IPS-20b (cell line): ENCODE measurements around the gene DPP3.

ENCODE experiments used
- H3K27ac ChIP-seq: one replicate; pipeline ENCODE4 v1.5.1; 2013; ENCODE audit warnings: low read length
- H3K27me3 ChIP-seq: 2 replicates; pipeline ENCODE4 v1.6.1; 2013; ENCODE audit warnings: mild to moderate bottlenecking, low read length, inconsistent platforms; ENCODE audit not compliant: insufficient read depth
- H3K36me3 ChIP-seq: 2 replicates; pipeline ENCODE4 v1.6.1; 2013; ENCODE audit warnings: low read depth, mild to moderate bottlenecking, inconsistent platforms, low read length, moderate library complexity; ENCODE audit not compliant: insufficient read depth
- H3K4me1 ChIP-seq: 2 replicates; pipeline ENCODE4 v1.6.1; 2013; ENCODE audit warnings: mild to moderate bottlenecking, control low read depth, inconsistent platforms, low read length, moderate library complexity; ENCODE audit not compliant: insufficient read depth
- H3K4me3 ChIP-seq: 2 replicates; pipeline ENCODE4 v1.5.1; 2013; ENCODE audit warnings: mild to moderate bottlenecking, low read length, inconsistent platforms
- H3K9ac ChIP-seq: 2 replicates; pipeline ENCODE4 v1.6.1; 2013; ENCODE audit warnings: low read depth, mild to moderate bottlenecking, inconsistent platforms, low read length, moderate library complexity
- H3K9me3 ChIP-seq: 2 replicates; pipeline ENCODE4 v1.6.1; 2013; ENCODE audit warnings: mild to moderate bottlenecking, low read depth, low read length, inconsistent platforms; ENCODE audit not compliant: insufficient read depth

DPP3 gene

DNA sequence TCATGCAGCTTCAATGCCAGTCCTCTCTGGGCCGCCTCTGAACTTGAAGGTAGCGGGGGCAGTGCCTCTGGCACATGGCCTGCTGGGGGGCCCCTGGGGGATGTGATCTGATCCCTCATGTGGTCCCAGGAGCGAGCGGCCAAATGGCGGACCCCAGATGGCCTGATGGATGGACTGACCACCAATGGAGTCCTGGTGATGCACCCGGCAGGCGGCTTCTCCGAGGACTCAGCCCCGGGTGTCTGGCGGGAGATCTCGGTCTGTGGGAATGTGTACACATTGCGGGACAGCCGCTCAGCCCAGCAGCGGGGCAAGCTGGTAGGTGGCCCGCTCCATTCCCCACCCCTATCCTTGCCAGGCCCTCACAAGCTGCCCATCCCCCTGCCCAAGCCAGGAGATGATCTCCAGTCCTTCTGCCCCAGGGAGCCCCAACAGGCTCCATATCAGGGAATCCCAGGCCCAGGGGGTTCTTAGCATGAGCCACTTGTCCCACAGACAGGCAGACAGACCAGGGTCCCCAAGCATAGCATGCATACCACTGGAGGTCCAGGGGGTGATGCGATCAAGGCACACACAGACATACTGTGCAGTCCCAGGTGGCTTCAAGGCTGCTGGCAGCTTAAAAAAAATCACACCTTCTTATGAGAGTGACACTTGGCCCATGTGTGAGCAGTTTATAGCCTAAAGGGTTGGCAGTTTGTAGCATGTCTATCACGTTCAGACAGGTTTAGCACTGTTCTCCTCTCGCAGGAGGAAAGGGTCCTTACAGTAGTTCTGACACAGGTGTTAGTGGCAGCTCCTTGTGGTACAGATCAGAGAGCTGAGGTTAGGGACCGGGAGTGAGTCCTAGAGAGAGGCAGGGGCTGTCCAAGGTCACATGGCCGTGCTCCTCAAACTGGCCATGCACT is 6.4 kb upstream of the DPP3 start:
- Histone ChIP-seq H3K9ac (no peak overlapping the region), H3K27ac (no peak overlapping the region), H3K36me3 (peaks cover 20% of the 10 kb centered on the region), H3K27me3 (no peaks in the 10 kb centered on the region), H3K4me1 (no peaks in the 10 kb centered on the region), H3K9me3 (no peaks in the 10 kb centered on the region), H3K4me3 (no peak overlapping the region)

DNA sequence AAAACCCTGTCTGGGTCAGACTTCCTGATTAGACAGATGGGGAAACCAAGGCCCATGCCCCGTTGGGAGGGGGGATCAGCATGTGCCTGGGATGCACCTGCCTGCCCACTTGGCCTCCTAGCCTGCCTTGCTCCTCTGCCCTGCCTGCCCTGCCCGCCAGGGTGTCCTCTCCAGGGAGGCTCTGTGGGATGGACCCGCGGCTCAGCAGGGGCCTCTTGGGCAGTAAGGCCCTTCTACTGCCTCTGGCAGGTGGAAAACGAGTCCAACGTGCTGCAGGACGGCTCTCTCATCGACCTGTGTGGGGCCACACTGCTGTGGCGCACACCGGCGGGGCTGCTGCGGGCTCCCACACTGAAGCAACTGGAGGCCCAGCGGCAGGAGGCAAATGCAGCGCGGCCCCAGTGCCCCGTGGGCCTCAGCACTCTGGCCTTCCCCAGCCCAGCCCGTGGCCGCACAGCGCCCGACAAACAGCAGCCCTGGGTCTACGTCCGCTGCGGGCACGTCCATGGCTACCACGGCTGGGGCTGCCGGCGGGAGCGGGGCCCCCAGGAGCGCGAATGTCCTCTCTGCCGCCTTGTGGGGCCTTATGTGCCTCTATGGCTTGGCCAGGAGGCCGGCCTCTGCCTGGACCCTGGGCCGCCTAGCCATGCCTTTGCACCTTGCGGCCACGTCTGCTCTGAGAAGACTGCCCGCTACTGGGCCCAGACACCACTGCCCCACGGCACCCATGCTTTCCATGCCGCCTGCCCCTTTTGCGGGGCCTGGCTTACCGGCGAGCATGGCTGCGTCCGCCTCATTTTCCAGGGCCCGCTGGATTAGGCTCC is 4.7 kb upstream of the DPP3 start:
- Histone ChIP-seq H3K27ac (no peak overlapping the region), H3K27me3 (no peaks in the 10 kb centered on the region), H3K4me1 (no peaks in the 10 kb centered on the region), H3K9ac (no peak overlapping the region), H3K4me3 (no peak overlapping the region), H3K36me3 (peaks cover 18% of the 10 kb centered on the region), H3K9me3 (no peaks in the 10 kb centered on the region)

DNA sequence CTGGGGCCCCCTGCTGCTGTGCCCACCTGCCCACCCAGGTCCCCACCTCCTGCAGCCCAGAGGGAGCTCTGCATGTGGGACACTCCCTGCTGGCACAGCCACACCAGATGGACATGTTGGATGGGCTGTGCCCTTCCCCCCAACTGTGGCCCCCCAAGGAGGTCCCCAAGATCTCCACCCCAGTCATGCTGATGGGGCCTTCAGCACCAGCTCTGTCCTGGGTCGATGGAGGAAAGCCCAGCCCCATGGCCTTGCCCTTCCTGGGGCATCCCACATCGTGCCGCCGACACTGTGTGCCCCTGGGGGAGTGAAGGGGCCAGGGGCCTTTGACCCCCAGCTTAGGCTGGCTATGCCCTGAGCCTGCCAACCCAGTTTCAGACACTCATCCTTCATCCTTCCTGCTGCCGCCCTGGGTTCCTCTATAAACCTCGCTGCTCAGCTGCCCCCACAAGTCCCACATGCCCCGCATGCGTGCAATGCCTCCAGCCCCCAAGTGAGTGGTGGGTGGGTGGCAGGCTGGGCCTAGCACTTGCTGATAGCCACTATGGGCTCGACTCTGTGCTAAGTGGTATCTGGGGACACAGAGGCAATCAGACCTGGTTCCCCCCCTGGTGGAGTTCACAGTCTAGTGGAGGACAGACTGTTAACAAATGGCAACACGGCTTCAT is 3.9 kb upstream of the DPP3 start:
- Histone ChIP-seq H3K27me3 (no peaks in the 10 kb centered on the region), H3K4me3 (no peak overlapping the region), H3K27ac (no peak overlapping the region), H3K9ac (no peak overlapping the region), H3K36me3 (peaks cover 18% of the 10 kb centered on the region), H3K4me1 (no peaks in the 10 kb centered on the region), H3K9me3 (no peaks in the 10 kb centered on the region)

- Histone ChIP-seq H3K4me3 (no peak overlapping the region), H3K9ac (no peak overlapping the region), H3K36me3 (peaks cover 18% of the 10 kb centered on the region), H3K27ac (no peak overlapping the region), H3K27me3 (no peaks in the 10 kb centered on the region), H3K9me3 (no peaks in the 10 kb centered on the region), H3K4me1 (no peaks in the 10 kb centered on the region)
These were observed 3.4 kb upstream of the DPP3 start for GRCh38 chr11:66476841-66477251.

- no peak overlapping the region for H3K9ac ChIP-seq
- no peaks in the 10 kb centered on the region for H3K4me1 ChIP-seq
- H3K4me3 ChIP-seq = no peak overlapping the region
- H3K9me3 ChIP-seq = no peaks in the 10 kb centered on the region
- H3K36me3 ChIP-seq = peaks cover 19% of the 10 kb centered on the region
- no peak overlapping the region for H3K27ac ChIP-seq
- H3K27me3 ChIP-seq = no peaks in the 10 kb centered on the region
These were observed 2.7 kb upstream of the DPP3 start for GRCh38 chr11:66477263-66478201.

- Histone ChIP-seq H3K4me1 (no peaks in the 10 kb centered on the region), H3K27ac (peak overlapping the region; percentile 88), H3K4me3 (peak overlapping the region; percentile 95), H3K9ac (peak overlapping the region; percentile 98), H3K27me3 (no peaks in the 10 kb centered on the region), H3K9me3 (no peaks in the 10 kb centered on the region), H3K36me3 (peaks cover 19% of the 10 kb centered on the region; the same call in 1 of the 2 replicates)
These were observed 1.4 kb upstream of the DPP3 start for GRCh38 chr11:66478729-66479393.

GRCh38 chr11:66479394-66480116 is 679 bp upstream of the DPP3 start:
- Histone ChIP-seq H3K36me3 (peaks cover 17% of the 10 kb centered on the region; the same call in 1 of the 2 replicates), H3K9ac (peak overlapping the region; percentile 98)

GRCh38 chr11:66484806-66485380 is 4.7 kb downstream of the DPP3 start:
- Histone ChIP-seq H3K4me3 (no peak overlapping the region), H3K27me3 (no peaks in the 10 kb centered on the region), H3K9me3 (no peaks in the 10 kb centered on the region), H3K36me3 (peaks cover 54% of the 10 kb centered on the region), H3K4me1 (no peaks in the 10 kb centered on the region), H3K27ac (no peak overlapping the region), H3K9ac (no peak overlapping the region)

More at GRCh38 chr11:66479394-66480116, 679 bp upstream of the DPP3 start:
- H3K27ac ChIP-seq = peak overlapping the region; percentile 88
- no peaks in the 10 kb centered on the region for H3K9me3 ChIP-seq
- no peaks in the 10 kb centered on the region for H3K4me1 ChIP-seq
- H3K4me3 ChIP-seq = peak overlapping the region; percentile 95
- no peaks in the 10 kb centered on the region for H3K27me3 ChIP-seq

GRCh38 chr11:66488957-66489356 is 8.7 kb downstream of the DPP3 start:
- Histone ChIP-seq H3K9ac (no peak overlapping the region), H3K4me1 (peaks cover 3% of the 10 kb centered on the region; the same call in 1 of the 2 replicates), H3K36me3 (peaks cover 64% of the 10 kb centered on the region), H3K27me3 (no peaks in the 10 kb centered on the region), H3K4me3 (no peak overlapping the region), H3K9me3 (no peaks in the 10 kb centered on the region), H3K27ac (no peak overlapping the region)

DNA sequence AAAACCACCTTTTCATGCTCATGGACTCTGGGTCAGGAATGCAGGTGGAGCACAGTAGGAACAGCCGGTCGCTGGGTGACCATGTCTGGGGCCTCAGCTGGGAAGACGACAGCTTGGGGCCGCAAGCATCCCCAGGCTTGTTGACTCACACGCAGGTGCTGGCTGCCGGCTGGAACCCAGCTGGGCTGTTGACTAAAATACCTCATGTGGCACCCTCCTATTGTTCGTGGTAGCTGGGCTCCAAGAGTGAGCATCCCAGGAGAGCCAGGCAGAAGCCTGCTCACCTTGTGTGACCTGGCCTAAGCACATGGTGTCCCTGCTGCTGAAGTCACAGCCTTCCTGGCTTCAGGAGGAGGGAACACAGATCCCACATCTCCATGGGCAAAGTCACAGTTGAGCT is 9.4 kb downstream of the DPP3 start:
- Histone ChIP-seq H3K27me3 (no peaks in the 10 kb centered on the region), H3K9me3 (no peaks in the 10 kb centered on the region), H3K36me3 (peaks cover 65% of the 10 kb centered on the region), H3K4me3 (no peak overlapping the region), H3K4me1 (peaks cover 3% of the 10 kb centered on the region; the same call in 1 of the 2 replicates), H3K9ac (no peak overlapping the region), H3K27ac (no peak overlapping the region)
